ENCODE results near the gene CAMTA1. TPM values are rescaled to one million over a fixed set of nuclear protein-coding genes. Genes with fewer than 3 reads are reported as not detected.
"Not testable (repeated sequence)": the region's sequence is repeated elsewhere in the genome, so short reads cannot be mapped to it uniquely, and the experiment has no call there.

Gene CAMTA1
- total RNA-seq, 1 donor = 19.9 TPM

DNA sequence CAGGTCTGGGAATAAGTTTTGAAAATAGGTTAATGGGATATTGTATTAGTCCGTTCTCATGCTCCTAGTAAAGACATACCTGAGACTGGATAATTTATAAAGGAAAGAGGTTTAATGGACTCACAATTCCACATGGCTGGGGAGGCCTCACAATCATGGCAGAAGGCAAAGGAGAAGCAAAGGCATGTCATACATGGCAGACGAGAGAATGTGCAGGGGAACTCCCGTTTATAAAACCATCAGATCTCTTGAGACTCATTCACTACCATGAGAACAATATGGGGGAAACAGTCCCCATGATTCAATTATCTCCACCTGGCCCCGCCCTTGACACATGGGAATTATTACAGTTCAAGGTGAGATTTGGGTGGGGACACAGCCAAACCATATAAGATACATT is 60.5 kb downstream of the CAMTA1 start:
- DNase-seq (ENCODE audit: low read depth in 2 of 3, low spot score in 2 of 3) = not testable (repeated sequence)

DNA sequence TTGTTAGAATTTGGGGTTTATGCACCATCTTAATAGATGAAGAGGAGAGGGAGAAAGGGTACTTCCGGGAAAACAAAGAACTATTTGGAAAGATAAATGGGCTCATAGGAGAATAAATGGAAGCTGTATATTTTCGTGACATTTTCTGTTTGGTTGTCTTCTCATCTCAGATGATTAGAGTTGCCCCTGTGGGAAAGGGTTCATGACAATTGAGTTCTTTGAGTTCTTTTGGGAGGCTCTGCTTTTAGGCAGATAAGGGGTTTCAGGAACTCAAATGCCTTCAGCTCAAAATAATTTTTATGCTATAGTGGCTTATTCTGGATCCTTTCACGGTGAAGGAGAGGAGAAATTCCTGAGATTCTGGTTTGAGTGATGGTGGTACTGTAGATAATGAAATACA is 63.6 kb downstream of the CAMTA1 start:
- no peak for DNase-seq (ENCODE audit: low read depth in 2 of 3, low spot score in 2 of 3)

DNA sequence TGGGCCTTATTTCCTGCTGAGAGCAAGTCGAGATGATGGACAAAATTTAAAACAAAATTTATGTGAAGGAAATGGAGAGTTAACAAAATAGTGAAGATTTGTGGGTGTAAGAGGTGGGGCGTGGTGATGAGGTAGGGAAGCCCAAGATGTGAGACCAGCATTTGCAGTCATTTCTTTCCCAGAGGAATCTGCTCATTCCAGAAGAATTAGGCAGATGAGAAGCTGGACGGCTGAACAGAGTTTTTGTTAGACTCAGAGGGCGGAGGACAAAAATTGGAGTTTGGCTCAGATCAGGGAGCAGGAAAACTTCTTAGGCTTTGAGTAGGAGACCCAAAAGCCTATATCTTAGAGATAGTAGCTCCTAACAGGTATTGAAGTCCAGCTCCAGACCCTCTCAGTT is 65.3 kb downstream of the CAMTA1 start:
- no peak for DNase-seq (ENCODE audit: low read depth in 2 of 3, low spot score in 2 of 3)

DNA sequence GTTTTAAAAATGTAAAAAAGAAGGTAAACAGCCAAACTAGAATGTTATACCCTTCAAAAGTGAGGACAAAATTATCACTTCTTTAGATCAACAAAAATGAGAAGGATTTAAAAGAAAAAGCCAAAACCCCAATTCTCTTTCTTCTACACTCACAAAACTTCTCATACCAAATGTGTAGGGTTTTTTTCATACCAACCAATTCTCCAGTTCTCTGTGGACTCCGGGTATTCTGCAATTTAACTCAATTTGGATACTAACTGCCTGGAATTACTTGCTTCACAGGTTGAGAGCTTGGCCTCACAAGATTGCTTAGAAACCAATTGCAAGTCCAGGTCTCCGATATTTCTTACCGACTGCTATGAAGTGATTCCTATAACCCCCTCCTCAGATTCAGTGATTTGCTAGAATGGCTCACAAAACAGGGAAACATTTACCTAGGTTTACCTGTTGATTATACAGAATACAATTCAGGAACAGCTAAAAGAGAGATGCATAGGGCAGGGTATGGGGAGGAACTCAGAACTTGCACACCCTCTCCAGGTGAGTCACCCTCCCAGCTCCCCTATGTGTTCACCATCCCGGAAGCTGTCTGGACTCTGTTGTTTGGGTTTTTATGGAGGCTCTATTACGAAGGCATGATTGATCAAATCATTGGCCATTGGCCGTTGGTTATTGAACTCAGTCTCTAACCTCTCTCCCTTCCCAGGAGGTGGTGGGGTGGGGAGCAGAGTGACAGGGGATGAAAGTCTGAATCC is 67.1 kb downstream of the CAMTA1 start:
- DNase-seq (ENCODE audit: low read depth in 2 of 3, low spot score in 2 of 3) = no peak

DNA sequence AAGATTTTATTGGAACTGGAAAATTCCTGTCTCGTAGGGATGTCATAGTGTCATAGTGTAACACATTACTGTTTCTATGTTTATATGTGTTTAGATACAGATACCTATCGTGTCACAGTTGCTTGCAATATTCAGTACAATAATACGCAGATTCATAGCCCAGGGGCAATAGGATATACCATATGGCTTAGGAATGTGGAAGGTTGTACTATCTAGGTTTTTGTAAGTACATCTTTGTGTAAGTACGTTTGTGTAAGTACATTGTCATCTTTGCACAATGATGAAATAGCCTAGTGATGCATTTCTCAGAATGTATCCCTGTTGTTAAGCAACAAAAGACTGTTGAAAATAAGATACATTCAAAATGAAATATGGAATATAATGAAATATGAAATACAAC is 68.9 kb downstream of the CAMTA1 start:
- DNase-seq (ENCODE audit: low read depth in 2 of 3, low spot score in 2 of 3) = no peak

DNA sequence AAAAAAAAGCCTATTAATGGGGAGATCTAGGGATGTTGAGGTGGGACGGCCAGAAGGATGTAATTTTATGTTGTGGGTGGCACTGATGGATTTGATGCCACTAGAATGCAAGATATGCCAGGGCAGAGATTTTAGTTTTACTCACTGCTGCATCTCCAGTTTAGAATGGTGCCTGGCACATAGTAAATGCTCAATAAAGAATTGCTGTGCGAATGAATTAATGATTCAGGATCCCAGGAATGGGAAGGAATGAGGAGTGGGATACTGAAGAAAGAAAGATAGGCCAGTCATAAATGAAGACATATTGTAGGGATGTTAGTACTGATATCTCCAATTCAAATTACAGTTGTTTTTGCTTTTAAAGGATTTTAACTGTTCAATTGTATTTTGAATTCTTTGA is 72.6 kb downstream of the CAMTA1 start:
- no peak for DNase-seq (ENCODE audit: low read depth in 2 of 3, low spot score in 2 of 3)

DNA sequence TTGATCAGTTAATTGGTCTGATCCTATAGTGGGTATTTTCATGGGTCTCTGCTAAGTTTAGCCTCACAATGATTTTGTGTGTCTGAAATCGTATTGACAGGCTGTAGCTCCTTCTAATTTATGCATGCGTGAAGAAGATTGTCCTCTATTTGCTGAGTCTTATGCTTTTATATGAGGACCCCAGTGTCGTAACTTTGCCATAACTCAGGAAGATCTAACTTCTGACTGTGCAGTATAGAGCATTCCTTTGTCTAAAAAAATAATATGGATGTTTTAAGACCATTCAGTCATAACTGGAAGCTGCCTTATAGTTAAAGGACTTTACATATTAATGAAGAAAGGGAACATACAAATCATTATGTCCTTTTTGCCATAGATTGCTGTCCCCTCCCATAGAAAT is 73.3 kb downstream of the CAMTA1 start:
- no peak for DNase-seq (ENCODE audit: low read depth in 2 of 3, low spot score in 2 of 3)

DNA sequence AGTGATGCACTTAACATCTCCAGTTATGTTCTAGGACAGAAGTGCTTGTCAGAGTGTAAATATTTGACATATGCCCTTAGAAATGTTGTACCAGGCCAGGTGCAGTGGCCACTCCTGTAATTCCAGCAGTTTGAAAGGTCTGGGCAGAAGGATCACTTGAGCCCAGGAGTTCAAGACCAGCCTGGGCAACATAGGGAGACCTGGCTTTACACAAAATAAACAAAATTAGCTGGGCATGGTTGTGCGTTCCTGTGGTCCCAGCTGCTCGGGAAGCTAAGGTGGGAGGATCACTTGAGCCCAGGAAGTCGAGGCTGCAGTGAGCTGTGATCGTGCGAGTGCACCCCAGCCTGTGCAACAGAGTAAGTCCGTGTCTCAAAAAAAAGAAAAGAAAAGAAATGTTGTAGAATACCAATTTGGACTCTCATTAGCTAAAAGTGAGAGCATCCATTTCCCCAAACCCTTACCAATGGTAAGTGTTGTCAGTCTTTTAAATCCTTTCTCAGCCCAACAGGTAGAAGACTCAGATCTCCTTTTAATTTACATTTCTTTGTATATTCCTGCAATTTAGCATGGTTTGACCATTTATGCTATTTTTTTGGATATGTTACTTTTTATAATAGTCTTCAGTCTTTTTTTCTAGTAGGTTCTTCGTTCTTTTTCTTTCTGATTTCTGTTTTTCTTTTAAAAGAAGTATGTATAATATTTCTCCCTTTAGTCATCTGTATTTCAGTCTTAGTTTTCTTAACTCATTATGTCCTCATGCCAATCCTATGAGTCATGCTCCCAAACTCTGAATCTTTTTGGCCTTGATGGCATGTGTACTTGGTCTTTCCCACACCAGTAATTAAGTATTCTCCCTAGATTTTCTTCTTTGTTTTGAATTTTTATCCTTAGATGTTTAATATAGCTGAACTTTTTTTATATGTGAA is 74.4 kb downstream of the CAMTA1 start:
- DNase-seq (ENCODE audit: low read depth in 2 of 3, low spot score in 2 of 3) = no peak

DNA sequence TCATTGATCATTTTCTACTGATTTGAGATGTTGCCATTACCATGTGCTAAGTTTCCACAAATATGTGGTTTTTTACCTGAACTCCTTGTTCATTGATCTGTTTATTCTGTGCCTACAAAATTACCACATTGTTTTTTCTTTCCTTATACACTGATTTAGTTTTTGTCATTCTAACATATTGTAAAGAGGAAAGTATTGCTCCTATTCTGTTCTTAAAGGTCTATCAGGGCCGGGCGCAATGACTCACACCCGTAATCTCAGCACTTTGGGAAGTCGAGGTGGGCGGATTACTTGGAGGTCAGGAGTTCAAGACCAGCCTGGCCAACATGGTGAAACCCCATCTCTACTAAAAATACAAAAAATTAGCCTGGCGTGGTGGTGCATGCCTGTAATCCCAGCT is 75.1 kb downstream of the CAMTA1 start:
- no peak for DNase-seq (ENCODE audit: low read depth in 2 of 3, low spot score in 2 of 3)

DNA sequence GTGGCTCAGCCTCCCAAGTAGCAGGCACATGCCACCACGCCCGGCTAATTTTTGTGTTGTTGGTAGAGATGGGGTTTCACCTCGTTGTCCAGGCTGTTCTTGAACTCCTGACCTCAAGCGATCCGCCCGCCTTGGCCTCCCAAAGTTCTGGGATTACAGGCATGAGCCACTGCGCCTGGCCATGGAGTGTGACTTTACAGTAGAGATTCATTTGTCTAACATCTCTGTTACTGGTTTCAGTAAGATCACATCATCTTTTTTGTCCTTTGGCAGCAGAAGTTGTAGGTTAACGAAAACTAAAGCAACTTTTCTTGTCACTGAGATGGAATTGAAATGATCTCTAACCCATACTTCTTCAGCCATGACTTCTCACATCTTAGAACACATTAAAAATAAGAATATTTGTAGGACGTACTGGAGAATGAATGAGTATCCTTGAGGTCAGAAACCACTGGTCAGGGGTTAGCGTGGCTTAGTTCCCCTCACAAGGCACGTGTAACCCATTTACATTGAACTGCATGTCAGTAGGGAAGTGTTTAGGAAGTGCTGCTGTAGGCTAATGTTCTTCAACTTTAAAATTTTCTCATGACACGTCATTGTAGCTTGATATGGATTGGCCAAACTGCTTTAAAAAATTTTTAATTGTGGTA is 75.9 kb downstream of the CAMTA1 start:
- no peak for DNase-seq (ENCODE audit: low read depth in 2 of 3, low spot score in 2 of 3)

DNA sequence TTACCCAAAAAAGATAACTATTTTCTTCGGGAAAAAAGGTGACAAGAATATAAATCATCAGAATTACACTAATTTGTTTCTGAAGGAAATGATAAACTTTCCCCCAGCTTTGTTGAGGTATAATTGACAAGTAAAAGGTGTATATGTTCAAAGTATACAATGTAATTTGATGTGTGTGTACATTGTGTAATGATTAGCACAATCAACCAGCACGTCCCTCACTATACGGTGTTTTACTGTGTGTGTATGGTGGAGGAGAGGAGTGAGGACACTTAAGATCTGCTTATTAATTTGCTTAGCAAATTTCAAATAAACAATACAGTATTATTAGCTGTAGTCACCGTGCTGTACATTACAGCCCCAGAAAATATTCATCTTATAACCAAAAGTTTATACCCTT is 77.7 kb downstream of the CAMTA1 start:
- DNase-seq (ENCODE audit: low read depth in 2 of 3, low spot score in 2 of 3) = no peak

DNA sequence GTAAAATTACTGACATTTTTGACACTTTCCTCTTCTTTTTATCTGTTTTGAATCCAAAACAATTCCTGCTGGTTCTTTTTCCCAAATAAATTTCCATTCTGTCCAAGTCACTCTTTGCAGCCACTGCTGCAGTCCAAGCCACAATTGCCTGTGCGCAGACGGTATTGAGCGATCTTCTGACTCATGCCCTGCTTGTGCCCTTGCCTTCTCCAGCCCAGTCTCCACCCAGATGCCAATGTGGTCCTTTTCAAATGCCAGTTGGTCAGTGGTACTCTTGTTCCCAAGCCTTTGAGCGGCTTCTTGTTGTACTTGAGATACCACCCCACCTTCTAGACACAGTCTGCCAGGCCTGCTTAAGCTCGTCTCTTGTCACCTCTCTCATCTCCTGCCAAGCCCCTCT is 78.9 kb downstream of the CAMTA1 start:
- DNase-seq (ENCODE audit: low read depth in 2 of 3, low spot score in 2 of 3) = no peak

DNA sequence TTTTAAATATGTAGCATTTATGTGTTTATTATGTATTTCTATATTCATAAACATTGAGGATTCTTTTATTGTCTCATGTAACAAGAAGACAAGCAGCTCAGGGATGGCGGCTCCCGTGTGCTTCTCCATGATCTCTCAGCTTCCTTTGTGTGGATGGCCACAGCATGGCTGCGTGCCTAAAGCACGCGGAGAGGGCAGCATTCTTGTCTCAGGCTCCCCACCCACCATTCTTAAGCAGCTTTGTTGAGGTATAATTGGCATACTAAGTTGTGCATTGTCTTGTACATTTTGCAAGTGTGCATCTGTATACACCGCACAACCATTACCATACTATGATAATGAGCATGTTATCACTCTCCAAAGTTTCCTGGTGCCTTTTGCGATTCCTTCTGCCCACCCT is 81.6 kb downstream of the CAMTA1 start:
- no peak for DNase-seq (ENCODE audit: low read depth in 2 of 3, low spot score in 2 of 3)

DNA sequence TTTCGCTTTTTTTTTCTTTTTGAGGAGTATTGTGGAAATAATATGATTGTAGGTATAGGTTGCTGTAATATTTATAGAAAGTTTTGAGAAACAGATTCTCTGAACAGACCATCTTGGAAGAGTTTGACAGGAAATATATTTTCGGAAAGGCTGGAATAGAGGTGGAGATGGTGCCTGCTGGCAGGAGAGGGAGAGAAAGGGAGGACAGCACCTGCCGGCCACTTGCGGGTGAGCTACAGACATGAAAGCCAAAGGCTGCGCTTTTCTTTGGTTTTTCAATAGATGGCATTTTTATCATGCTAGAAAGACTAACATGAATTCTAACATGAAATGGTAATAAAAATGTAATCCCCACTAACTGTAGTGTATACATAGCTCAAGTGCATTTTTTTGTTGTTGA is 82.1 kb downstream of the CAMTA1 start:
- no peak for DNase-seq (ENCODE audit: low read depth in 2 of 3, low spot score in 2 of 3)

DNA sequence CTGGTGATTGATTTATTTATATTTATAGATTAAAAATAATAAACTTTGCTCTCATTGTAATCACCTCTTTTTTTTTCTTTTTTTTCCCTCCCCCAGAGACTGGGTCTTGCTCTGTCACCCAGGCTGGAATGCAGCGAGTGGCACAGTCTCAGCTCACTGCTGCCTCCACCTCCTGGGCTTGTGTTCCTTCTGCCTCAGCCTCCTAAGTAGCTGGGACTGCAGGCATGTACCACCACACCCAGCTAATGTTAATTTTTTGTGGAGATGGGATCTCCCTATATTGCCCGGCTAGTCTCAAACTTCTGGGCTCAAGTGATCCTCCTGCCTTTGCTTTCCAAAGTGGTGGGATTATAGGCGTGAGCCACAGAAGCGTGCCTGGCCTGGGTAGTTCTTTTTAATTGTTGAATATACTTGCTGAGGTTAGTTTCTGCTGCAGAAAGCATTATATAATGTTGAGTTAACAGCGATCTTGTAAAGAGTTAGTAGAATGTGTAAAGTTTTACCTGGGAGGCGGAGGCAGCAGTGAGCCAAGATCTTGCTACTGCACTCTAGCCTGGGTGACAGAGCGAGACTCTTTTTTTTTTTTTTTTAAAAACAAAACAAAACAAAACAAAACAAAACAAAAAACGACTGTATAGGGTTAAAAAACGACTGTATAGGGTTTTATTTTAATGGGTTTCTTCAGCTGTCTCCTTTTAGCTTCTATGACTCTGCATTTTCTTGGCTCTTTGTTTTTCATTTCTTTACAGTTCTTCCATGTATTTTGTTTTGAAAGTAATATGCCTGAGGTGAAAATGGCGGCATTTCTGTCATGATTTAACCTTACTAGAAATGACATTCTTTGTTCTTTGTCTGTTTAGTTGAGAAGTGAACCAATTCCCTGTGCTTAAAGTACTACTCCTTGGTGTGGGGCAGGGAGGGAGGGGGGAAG is 82.7 kb downstream of the CAMTA1 start:
- peak in 2 of 3 donors; percentile 3 to 4 for DNase-seq (ENCODE audit: low read depth in 2 of 3, low spot score in 2 of 3)

DNA sequence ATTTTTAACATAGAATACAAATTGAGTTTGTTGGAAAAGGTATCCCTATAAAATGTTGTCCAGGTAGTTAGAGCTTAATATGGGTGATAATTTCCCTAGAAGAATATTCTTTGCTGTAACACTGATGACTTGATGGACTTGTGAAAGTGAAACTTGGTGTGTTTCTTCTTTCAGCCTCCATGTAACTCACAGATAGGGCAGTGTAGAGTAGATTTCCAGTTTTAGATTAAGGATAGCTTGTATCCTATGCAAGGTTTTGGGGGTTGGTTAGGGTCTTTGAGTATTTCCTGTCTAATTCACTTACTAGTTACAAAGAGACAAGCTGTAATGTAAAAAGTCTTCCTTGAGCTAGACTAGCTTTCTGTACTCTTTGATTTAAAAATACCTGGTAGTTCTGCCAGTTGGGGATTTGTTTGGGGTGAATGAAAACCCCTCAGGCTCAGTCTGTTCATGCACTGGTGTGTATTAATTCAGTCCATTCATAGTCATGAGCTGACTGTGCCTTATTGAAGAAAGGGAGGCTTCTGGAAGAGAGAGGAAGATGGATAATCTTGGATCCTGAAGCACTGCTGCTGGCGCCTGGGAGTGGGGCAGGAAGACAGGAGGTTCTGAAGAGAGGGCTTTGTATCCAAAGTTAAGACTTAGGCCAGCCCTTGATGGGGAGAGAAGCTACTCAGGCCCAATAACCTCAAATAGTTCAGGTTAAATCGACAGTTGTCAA is 83.6 kb downstream of the CAMTA1 start:
- peak in 2 of 3 donors; percentile 7 to 28 for DNase-seq (ENCODE audit: low read depth in 2 of 3, low spot score in 2 of 3)

DNA sequence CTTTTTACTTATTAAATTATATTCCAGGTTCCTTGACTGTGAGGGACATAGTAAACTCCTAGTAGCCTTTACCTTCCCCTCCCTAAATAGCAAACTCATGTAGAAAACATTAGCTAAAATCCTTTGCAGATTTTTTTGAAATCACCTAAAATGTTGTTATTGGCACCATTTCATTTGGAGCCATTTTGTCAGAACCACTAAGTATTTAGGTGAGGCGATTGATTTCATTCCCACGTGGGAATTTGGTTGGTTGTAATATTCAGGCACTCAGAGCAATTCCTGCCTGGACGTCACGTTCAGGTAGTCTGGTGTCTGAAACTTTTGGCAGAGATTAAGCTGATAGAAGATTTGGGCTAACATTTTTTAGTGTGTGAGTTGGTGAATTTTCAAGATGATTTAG is 84.3 kb downstream of the CAMTA1 start:
- no peak for DNase-seq (ENCODE audit: low read depth in 2 of 3, low spot score in 2 of 3)

DNA sequence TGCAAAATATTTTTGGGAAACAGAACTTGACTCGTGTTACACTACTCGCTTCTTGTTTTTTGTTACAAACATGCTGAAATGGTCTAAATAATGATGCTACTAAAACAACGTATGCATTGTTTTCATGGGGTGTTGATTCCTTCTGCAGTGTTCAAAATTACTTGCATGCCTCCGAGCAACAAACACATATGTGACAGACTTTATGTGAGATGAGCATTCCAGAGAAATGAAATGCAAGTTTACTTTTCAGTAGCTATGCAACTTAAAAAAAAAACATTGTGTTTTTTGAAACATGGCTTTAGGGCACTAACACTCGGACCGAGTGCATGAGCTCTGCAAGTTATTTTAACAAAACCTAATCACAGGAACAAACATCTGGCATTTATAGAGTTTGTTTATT is 84.8 kb downstream of the CAMTA1 start:
- no peak for DNase-seq (ENCODE audit: low read depth in 2 of 3, low spot score in 2 of 3)

DNA sequence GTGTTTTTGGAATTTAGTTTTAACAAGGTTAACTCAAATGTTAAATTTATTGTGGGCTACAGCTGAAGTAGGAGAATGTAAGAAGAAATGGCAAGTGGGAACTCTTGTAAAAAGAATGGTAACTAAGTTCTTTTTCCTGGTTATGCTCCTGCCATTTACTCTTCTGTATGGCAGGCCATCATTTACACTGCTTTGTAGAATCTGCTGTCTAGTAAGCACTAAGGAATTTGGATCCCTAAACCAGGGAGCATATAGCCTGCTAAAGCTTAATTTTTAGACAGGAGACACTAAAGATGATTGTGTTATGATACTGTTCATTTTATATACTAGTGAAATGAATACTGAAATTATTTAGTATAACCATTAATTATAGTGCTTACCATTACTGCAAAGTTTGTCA is 85.3 kb downstream of the CAMTA1 start:
- no peak for DNase-seq (ENCODE audit: low read depth in 2 of 3, low spot score in 2 of 3)
